HG03039 (cell line): Measurements from ENCODE around the gene DCUN1D1.

Source experiments
- ATAC-seq: cut with Tn5 transposase; IDR thresholded peaks from one replicate; pipeline ENCODE4 v1.9.1; 2021; ENCODE audit warnings: mild to moderate bottlenecking, moderate library complexity; ENCODE audit not compliant: unreplicated experiment

The DCUN1D1 gene

DNA sequence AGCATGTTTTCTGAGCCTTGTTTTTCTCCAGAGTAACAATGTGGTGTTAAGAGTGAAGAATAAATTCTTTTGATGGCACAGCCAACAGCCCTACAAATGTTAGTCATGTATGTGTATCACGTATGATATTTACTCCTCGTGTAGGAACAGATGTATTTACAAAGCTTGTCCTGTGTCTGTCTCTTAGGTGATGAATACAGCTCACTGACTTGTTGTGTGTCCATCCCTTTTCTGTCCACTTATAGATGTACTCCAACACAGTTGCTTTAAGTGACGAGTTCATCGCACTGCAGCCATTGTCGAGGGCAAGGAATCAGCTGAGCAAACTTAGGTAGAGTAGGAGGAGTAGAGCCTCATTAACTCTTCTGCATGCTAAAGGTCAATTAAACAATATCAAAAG is 78.1 kb downstream of the DCUN1D1 start:
- ATAC-seq = no peak

- ATAC-seq = no peak
Observed at GRCh38 chr3:182896553-182896952, 83.8 kb downstream of the DCUN1D1 start.

- ATAC-seq = no peak
Observed at GRCh38 chr3:182895513-182896112, 84.7 kb downstream of the DCUN1D1 start.

DNA sequence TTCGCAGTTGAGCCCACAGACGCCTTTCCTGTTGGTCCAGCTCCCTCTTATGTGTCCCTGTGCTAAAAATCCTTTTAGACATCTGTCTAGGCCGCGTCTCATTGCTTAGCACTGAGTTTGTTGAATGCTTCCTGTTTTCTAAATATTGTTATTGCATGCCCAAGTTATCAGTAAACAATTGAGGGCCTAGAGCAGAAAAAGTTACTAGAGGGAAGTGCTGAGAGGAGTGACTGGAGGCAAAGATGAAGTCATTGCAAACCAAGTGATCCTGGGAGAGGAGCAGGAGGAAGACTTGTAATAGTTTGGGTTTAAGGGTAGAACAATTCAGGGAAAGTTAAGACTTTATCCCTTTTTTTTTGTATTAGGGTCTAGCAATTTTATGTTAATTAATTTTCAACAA is 88.1 kb downstream of the DCUN1D1 start:
- no peak for ATAC-seq

DNA sequence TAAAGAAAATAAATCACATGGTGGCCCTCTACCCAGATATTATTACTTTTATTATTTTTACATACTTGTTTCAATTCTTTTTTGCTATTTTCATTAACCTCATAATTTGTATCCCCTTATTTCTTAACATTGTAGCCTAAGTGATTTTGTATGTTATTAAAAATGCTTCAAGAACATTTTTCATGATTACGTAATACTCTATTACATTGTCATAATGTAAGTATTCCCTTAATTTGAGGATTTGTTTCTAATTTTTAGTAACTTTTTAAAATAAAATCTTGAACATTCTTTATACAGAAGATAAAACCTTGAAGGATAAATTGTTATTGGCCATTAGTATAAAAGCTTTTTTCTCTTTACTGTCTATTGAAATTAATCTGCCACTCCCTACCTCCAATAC is 89.0 kb downstream of the DCUN1D1 start:
- no peak for ATAC-seq

- no peak for ATAC-seq
Observed at GRCh38 chr3:182889948-182890629, 90.2 kb downstream of the DCUN1D1 start.
